HG03342 (cell line): ENCODE data around the gene PFKFB4.
"Not testable (repeated sequence)": the region's sequence is repeated elsewhere in the genome, so short reads cannot be mapped to it uniquely, and the experiment has no call there.

ENCODE experiments used
- ATAC-seq: cut with Tn5 transposase; IDR thresholded peaks from one replicate; pipeline ENCODE4 v1.9.1; 2021; ENCODE audit warnings: mild to moderate bottlenecking, moderate library complexity; ENCODE audit not compliant: unreplicated experiment

Gene PFKFB4

GRCh38 chr3:48502728-48503168 lies 53.9 kb downstream of the PFKFB4 start:
- no peak for ATAC-seq

DNA sequence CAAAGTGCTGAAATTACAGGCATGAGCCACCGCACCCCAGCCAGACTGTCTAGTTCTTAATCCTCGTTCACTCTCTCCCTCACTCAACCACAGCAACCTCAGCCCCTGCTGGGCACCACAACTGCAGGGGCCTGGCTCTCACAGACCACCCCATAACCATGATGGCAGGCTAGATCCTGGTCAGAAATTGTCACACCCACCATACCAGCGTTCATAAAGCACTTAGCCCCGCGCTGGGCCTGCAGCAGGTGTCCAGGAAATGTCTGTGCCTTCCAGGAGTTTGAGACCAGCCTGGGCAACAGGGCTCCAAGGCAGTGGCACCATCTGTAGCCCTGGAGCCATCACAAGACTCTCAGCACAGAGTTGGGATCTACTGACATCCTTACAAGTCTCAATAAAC lies 54.5 kb downstream of the PFKFB4 start:
- no peak for ATAC-seq

- ATAC-seq: no peak
Observed at GRCh38 chr3:48501196-48501595, 55.4 kb downstream of the PFKFB4 start.

DNA sequence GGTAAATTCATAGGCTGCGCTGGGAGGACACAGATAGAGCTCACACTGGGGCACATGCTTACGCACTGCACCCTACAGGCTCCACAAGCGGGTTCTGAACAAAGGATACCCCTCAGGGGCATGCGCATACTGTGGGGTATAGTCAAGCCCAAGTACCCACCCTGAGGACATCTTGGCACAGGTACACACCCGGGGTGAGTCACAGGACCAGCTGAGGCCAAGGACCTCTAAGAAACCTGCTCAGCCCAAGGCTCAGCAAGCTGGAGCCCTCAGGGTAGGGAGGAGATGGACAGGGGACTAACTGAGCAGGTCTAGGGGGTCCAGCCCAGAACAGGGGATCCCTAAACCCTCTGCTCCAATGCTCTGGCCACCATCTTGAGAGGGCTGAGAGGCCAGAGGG lies 55.9 kb downstream of the PFKFB4 start:
- no peak for ATAC-seq

DNA sequence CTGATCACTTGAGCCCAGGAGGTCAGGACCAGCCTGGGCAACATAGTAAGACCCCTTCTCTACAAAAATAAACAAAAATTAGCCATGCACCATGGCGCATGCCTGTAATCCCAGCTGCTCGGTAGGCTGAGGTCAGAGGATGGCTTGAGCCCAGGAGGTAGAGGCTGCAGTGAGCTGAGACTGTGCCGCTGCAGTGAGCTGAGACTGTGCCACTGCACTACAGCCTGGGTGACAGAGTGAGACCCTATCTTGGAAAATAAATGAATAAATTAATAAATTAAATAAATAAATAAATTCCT lies 63.5 kb downstream of the PFKFB4 start:
- ATAC-seq: no peak

- ATAC-seq: no peak
Observed at GRCh38 chr3:48492461-48493202, 64.0 kb downstream of the PFKFB4 start.

DNA sequence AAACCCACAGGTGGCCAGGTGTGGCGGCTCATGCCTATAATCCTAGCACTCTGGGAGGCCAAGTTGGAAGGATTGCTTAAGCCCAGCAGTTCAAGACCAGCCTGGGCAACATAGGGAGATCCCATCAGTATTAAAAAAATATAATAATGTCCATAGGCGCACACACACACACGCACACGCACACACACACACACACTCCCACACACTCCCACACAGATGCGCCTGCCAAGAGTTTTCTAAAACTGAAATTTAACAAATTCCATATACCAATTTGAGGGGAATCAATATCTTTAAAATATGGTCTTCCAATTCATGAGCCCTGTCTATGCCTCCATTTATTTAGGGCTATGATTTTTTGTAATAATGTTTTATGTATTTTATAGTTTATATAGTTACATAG lies 69.7 kb downstream of the PFKFB4 start:
- ATAC-seq: no peak

DNA sequence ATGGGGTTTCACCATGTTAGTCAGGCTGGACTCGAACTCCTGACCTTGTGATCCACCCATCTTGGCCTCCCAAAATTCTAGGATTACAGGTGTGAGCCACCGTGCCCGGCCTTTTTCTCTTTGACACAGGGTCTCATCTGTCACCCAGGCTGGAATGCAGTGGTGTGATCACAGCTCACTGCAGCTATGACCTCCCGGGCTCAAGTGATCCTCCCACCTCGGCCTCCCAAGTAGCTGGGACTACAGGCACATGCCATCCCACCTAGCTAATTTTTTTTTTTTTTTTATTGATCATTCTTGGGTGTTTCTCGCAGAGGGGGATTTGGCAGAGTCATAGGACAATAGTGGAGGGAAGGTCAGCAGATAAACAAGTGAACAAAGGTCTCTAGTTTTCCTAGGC lies 73.8 kb downstream of the PFKFB4 start:
- ATAC-seq: not testable (repeated sequence)

DNA sequence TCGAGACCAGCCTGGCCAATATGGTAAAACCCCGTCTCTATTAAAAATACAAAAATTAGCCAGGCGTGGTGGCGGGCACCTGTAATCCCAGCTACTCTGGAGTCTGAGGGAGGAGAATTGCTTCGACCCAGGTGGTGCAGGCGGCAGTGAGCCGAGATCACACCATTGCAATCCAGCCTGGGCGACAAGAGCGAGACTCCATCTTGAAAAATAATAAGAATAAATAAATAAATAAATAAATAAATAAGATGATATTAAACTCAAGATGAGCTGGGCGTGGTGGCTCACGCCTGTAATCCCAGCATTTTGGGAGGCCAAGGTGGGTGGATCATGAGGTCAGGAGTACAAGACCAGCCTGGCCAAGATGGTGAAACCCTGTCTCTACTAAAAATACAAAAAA lies 75.7 kb downstream of the PFKFB4 start:
- ATAC-seq: not testable (repeated sequence)

GRCh38 chr3:48478626-48479555 lies 77.7 kb downstream of the PFKFB4 start:
- ATAC-seq: no peak

- no peak for ATAC-seq
Observed at GRCh38 chr3:48477959-48478520, 78.6 kb downstream of the PFKFB4 start.

GRCh38 chr3:48476426-48477053 lies 80.1 kb downstream of the PFKFB4 start:
- ATAC-seq: no peak

GRCh38 chr3:48475188-48475587 lies 81.4 kb downstream of the PFKFB4 start:
- no peak for ATAC-seq

- ATAC-seq: no peak
Observed at GRCh38 chr3:48474619-48475018, 82.0 kb downstream of the PFKFB4 start.

- ATAC-seq: not testable (repeated sequence)
Observed at GRCh38 chr3:48474031-48474430, 82.6 kb downstream of the PFKFB4 start.

DNA sequence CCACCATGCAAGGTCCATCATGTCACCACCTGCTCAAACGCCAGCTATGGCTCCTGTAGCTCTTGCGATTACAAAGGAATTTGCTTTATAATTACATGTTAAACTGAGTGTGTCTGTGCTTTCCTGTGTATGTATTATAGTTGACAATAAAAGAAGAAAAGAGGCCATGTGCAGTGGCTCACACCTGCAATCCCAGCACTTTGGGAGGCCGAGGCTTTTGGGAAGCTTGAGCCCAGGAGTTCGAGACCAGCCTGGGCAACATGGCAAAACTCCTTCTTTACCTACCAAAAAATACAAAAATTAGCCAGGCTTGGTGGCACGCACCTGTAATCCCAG lies 83.0 kb downstream of the PFKFB4 start:
- ATAC-seq: no peak

- peak; percentile 78 for ATAC-seq
Observed at GRCh38 chr3:48472923-48473616, 83.5 kb downstream of the PFKFB4 start.

DNA sequence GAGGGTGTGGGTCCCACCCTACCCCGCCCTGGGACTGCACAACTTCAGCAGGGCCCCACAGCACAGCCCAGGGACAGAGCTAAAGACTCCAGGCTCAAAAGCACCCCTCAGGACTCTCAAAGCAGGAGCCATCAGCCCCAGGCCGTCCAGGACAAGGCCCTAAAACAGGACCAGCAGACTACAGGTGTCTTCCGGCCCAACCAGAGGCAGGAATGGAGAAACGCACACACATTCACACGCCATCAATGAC lies 84.0 kb downstream of the PFKFB4 start:
- peak; percentile 29 for ATAC-seq

DNA sequence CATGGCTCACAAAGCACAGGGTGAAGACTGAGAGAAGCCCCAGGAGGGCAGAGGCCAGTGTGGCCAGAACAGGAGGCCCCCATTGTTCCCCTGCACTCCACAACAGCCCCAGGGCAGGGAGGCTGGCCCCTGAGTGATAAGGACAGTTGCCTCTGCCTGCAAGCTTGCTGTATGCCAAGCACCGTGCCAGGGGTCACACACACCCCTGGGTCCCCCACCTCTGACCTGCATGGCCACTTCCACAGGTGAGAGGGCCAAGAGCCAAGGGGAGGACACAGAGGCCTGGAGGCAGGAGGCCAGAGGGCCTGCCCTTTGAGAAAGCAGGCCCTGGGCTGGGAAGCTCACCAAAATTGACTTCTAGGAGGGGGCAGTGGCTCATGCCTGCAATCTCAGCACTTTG lies 86.3 kb downstream of the PFKFB4 start:
- ATAC-seq: no peak

GRCh38 chr3:48469046-48469915 lies 87.3 kb downstream of the PFKFB4 start:
- ATAC-seq: no peak
